ENCODE measurements around the gene UBQLN2.
"Not testable (repeated sequence)": the region's sequence is repeated elsewhere in the genome, so short reads cannot be mapped to it uniquely, and the experiment has no call there.

- not testable (repeated sequence) for TF ChIP-seq CTCF, POLR2A (IDR thresholded peaks at IDR 0.05)
Observed at GRCh38 chrX:56591830-56592229, 28.4 kb downstream of the UBQLN2 start.
